ENCODE data around the gene ADCY4.

DNA sequence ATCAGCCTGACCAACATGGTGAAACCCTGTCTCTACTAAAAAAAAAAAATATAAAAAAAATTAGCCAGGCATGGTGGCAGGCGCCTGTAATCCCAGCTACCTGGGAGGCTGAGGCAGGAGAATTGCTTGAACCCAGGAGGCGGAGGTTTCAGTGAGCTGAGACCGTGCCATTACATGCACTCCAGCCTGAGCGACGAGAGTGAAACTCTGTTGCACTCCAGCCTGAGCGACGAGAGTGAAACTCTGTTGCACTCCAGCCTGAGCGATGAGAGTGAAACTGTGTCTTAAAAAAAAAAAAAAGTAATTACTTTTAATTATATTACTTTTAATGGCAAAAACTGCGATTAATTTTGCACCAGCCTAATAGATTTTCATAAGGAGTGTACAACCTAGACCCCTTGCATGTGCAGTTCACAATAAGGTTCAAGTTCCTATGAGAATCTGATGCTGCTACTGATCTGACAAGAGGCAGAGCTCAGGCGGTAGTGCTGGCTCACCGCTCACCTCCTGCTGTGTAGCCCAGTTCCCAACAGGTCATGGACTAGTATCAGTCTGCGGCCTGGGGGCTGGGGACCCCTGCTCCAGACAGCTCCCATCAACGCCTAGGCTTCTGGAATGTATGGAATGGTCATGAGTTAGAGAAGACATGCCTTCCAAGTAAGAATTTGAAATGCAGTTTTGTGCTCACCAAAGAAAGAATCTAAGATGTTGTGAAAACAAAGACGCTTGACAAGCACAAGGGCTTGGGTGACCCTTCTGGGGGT lies 13.5 kb downstream of the ADCY4 start:
- TF ChIP-seq CTCF (IDR thresholded peaks at IDR 0.05) (no peak), POLR2A (IDR thresholded peaks at IDR 0.05) (no peak), EP300 (IDR thresholded peaks at IDR 0.05) (no peak)

All from ovary (tissue), 3 donors.